ENCODE results near the gene KIR3DL2. TPM values are rescaled to one million over a fixed set of nuclear protein-coding genes. Genes with fewer than 3 reads are reported as not detected.
"Not testable (repeated sequence)": the region's sequence is repeated elsewhere in the genome, so short reads cannot be mapped to it uniquely, and the experiment has no call there.

The KIR3DL2 gene
- total RNA-seq, 2 donors from 2014 or later, result not detected

GRCh38 chr19:54905421-54905802 lies 55.2 kb downstream of the KIR3DL2 start:
- Histone ChIP-seq H3K4me1 (no peaks in the 10 kb centered on the region), H3K4me3 (no peak overlapping the region), H3K36me3 (no peaks in the 10 kb centered on the region), H3K27me3 (no peaks in the 10 kb centered on the region), H3K27ac (no peak overlapping the region), H3K9me3 (no peaks in the 10 kb centered on the region)
- DNase-seq (ENCODE audit: low spot score), result no peak
- TF ChIP-seq, protein P1, sequence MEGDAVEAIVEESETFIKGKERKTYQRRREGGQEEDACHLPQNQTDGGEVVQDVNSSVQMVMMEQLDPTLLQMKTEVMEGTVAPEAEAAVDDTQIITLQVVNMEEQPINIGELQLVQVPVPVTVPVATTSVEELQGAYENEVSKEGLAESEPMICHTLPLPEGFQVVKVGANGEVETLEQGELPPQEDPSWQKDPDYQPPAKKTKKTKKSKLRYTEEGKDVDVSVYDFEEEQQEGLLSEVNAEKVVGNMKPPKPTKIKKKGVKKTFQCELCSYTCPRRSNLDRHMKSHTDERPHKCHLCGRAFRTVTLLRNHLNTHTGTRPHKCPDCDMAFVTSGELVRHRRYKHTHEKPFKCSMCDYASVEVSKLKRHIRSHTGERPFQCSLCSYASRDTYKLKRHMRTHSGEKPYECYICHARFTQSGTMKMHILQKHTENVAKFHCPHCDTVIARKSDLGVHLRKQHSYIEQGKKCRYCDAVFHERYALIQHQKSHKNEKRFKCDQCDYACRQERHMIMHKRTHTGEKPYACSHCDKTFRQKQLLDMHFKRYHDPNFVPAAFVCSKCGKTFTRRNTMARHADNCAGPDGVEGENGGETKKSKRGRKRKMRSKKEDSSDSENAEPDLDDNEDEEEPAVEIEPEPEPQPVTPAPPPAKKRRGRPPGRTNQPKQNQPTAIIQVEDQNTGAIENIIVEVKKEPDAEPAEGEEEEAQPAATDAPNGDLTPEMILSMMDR (IDR thresholded peaks at IDR 0.05), result no peak

DNA sequence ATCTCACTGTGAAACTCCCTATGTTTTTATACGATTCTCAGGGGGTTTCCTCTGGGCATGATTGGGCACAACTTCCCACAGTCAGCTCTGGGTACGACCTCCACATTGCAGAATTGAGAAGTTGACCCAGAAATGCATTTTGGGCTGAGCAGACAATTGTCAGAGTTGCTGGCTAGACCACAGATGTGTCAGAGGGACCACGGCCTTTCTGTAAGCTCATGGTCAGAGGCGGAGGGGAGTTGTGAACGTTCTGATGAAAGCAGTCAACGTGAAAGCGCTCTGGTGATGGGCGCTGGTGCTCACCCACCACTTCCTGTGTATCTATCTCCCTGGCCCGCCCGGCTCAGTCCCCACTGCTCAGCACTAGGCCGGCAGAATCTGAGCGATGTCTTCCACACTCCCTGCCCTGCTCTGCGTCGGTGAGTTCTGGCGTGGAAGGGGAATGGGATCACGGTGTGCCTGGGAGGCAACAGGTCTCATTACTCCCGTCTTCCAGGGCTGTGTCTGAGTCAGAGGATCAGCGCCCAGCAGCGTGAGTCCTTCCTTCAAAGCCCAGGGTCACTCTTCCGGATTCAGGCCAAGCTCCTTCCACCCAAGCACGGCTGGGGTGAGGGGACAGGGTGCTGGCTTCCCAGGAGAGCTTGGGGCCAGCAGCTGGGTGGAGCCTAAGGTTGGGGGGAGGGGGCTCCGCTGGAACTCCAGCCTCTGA lies 55.7 kb downstream of the KIR3DL2 start, which contains the start of gene NCR1:
Gene NCR1, plus strand, starts transcription at position 346 of the 709 bp plus-strand sequence. Its CDS starts 40 bp downstream, at position 386.
- TF ChIP-seq, protein P1 (IDR thresholded peaks at IDR 0.05), result no peak
- H3K9me3 ChIP-seq, result no peaks in the 10 kb centered on the region
- no peak within 1 kb of the TSS for H3K27ac ChIP-seq
- DNase-seq (ENCODE audit: low spot score), result no peak
- no peaks in the 10 kb centered on the region for H3K36me3 ChIP-seq
- H3K4me3 ChIP-seq, result no peak within 1 kb of the TSS
- H3K27me3 ChIP-seq, result no peaks in the 10 kb centered on the region
- no peaks in the 10 kb centered on the region for H3K4me1 ChIP-seq

DNA sequence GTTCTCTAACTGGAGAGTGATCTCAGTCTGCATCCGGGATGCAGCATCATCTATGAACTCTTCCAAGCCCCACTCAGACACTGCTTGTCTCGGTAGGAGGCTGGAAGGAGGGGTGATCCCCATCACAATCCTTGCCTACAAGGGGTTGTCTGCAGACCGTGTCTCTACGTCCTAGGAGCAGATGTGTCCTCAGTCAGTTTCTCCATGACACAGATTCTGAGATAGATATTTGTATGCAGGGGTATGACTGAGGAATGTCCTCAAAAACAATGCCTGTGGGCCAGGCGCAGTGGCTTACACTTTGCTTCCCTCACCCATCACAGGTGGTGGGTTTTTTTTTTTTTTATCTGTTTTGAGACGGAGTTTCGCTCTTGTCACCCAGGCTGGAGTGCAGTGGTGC lies 56.6 kb downstream of the KIR3DL2 start:
- H3K27ac ChIP-seq, result no peak overlapping the region
- TF ChIP-seq, protein P1 (IDR thresholded peaks at IDR 0.05), result no peak
- H3K9me3 ChIP-seq, result no peaks in the 10 kb centered on the region
- H3K4me1 ChIP-seq, result no peaks in the 10 kb centered on the region
- no peak for DNase-seq (ENCODE audit: low spot score)
- no peak overlapping the region for H3K4me3 ChIP-seq
- H3K36me3 ChIP-seq, result no peaks in the 10 kb centered on the region
- no peaks in the 10 kb centered on the region for H3K27me3 ChIP-seq

DNA sequence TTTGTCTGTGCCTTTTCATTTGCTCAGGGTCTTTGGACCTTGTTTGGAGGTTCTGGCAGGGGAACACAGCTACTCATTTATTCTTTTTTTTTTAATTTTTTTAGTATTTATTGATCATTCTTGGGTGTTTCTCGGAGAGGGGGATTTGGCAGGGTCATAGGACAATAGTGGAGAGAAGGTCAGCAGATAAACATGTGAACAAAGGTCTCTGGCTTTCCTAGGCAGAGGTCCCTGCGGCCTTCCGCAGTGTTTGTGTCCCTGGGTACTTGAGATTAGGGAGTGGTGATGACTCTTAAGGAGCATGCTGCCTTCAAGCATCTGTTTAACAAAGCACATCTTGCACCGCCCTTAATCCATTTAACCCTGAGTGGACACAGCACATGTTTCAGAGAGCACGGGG lies 57.7 kb downstream of the KIR3DL2 start:
- not testable (repeated sequence) for H3K27ac ChIP-seq; DNase-seq (ENCODE audit: low spot score); H3K27me3 ChIP-seq; H3K4me3 ChIP-seq; H3K36me3 ChIP-seq; H3K4me1 ChIP-seq; H3K9me3 ChIP-seq

Other genes starting within 250 kb of the KIR3DL2 start
- 1 to 10 TPM in 1 of 2 donors, under 1 TPM in 1; 0.33 to 1.9 TPM for gene LILRB1, start 220.0 kb upstream of the KIR3DL2 start, total RNA-seq
- gene LILRB4, start 187.5 kb upstream of the KIR3DL2 start, total RNA-seq, result 1 to 10 TPM; 2.0 to 5.2 TPM
- not detected for gene KIR3DL3, start 126.0 kb upstream of the KIR3DL2 start, total RNA-seq
- not detected for gene KIR2DL3, start 111.9 kb upstream of the KIR3DL2 start, total RNA-seq
- gene KIR2DL1, start 80.7 kb upstream of the KIR3DL2 start, total RNA-seq, result not detected
- gene KIR2DL4, start 46.8 kb upstream of the KIR3DL2 start, total RNA-seq, result not detected
- not detected for gene KIR3DL1, start 34.0 kb upstream of the KIR3DL2 start, total RNA-seq
- gene KIR2DS4, start 17.8 kb upstream of the KIR3DL2 start, total RNA-seq, result not detected
- gene FCAR, start 23.8 kb downstream of the KIR3DL2 start, total RNA-seq, result 1 to 10 TPM in 1 of 2 donors, under 1 TPM in 1; 0.59 to 1.5 TPM
- not detected for gene NCR1, start 55.7 kb downstream of the KIR3DL2 start, total RNA-seq
- gene NLRP7, start 97.1 kb downstream of the KIR3DL2 start, total RNA-seq, result not detected
- under 1 TPM; 0.20 to 0.26 TPM for gene NLRP2, start 115.9 kb downstream of the KIR3DL2 start, total RNA-seq
- gene GP6, start 187.8 kb downstream of the KIR3DL2 start, total RNA-seq, result under 1 TPM in 1 of 2 donors, not detected in 1; 0.16 TPM
- gene RDH13, start 212.7 kb downstream of the KIR3DL2 start, total RNA-seq, result 10 to 100 TPM; 26.5 to 28.1 TPM
- 10 to 100 TPM in 1 of 2 donors, 1 to 10 TPM in 1; 6.7 to 13.8 TPM for gene EPS8L1, start 225.4 kb downstream of the KIR3DL2 start, total RNA-seq

All from right atrium auricular region (tissue), 2 donors.